Astrocyte of the cerebellum (primary cell): ENCODE data around the gene TRIM44.

ENCODE experiments used
- DNase-seq: peaks from one replicate; pipeline ENCODE4 v3.0.0-alpha.2; 2011; ENCODE audit warnings: low read depth
- H3K4me3 ChIP-seq: 2 replicates; pipeline ENCODE4 v1.5.1; 2011; ENCODE audit warnings: mild to moderate bottlenecking, low read depth, low read length, moderate library complexity
- in situ Hi-C: cut with HindIII; loops from 2 replicates; pipeline ENCODE4 v1.10.0; 2017; ENCODE audit warnings: low sequenced_read_pairs
- TF ChIP-seq, protein P1 (sequence below): IDR thresholded peaks from 2 replicates; pipeline ENCODE4 v1.5.1; 2012; ENCODE audit warnings: low read length, low read depth, moderate library complexity, mild to moderate bottlenecking; ENCODE audit errors: missing control alignments

TRIM44 gene

DNA sequence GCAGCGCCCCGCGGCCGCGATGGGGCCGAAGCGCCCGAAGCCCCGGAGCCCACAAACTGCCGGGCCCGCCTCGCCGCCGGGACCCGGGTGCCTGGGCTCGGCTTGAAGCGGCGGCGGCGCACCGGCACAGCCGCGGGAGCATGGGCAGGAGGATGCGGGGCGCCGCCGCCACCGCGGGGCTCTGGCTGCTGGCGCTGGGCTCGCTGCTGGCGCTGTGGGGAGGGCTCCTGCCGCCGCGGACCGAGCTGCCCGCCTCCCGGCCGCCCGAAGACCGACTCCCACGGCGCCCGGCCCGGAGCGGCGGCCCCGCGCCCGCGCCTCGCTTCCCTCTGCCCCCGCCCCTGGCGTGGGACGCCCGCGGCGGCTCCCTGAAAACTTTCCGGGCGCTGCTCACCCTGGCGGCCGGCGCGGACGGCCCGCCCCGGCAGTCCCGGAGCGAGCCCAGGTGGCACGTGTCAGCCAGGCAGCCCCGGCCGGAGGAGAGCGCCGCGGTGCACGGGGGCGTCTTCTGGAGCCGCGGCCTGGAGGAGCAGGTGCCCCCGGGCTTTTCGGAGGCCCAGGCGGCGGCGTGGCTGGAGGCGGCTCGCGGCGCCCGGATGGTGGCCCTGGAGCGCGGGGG, 44.0 kb upstream of the TRIM44 start:
- TF ChIP-seq, protein P1, sequence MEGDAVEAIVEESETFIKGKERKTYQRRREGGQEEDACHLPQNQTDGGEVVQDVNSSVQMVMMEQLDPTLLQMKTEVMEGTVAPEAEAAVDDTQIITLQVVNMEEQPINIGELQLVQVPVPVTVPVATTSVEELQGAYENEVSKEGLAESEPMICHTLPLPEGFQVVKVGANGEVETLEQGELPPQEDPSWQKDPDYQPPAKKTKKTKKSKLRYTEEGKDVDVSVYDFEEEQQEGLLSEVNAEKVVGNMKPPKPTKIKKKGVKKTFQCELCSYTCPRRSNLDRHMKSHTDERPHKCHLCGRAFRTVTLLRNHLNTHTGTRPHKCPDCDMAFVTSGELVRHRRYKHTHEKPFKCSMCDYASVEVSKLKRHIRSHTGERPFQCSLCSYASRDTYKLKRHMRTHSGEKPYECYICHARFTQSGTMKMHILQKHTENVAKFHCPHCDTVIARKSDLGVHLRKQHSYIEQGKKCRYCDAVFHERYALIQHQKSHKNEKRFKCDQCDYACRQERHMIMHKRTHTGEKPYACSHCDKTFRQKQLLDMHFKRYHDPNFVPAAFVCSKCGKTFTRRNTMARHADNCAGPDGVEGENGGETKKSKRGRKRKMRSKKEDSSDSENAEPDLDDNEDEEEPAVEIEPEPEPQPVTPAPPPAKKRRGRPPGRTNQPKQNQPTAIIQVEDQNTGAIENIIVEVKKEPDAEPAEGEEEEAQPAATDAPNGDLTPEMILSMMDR: no peak
- no peak for DNase-seq
- H3K4me3 ChIP-seq: peak overlapping the region; percentile 52
- in situ Hi-C loops: no loop called here

DNA sequence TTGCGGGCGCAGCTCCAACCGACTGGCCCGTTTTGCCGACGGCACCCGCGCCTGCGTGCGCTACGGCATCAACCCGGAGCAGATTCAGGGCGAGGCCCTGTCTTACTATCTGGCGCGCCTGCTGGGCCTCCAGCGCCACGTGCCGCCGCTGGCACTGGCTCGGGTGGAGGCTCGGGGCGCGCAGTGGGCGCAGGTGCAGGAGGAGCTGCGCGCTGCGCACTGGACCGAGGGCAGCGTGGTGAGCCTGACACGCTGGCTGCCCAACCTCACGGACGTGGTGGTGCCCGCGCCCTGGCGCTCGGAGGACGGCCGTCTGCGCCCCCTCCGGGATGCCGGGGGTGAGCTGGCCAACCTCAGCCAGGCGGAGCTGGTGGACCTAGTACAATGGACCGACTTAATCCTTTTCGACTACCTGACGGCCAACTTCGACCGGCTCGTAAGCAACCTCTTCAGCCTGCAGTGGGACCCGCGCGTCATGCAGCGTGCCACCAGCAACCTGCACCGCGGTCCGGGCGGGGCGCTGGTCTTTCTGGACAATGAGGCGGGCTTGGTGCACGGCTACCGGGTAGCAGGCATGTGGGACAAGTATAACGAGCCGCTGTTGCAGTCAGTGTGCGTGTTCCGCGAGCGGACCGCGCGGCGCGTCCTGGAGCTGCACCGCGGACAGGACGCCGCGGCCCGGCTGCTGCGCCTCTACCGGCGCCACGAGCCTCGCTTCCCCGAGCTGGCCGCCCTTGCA, 43.3 kb upstream of the TRIM44 start:
- H3K4me3 ChIP-seq: peak overlapping the region; percentile 52
- in situ Hi-C loops: no loop called here
- DNase-seq: no peak
- TF ChIP-seq, protein P1: peak; percentile 9

DNA sequence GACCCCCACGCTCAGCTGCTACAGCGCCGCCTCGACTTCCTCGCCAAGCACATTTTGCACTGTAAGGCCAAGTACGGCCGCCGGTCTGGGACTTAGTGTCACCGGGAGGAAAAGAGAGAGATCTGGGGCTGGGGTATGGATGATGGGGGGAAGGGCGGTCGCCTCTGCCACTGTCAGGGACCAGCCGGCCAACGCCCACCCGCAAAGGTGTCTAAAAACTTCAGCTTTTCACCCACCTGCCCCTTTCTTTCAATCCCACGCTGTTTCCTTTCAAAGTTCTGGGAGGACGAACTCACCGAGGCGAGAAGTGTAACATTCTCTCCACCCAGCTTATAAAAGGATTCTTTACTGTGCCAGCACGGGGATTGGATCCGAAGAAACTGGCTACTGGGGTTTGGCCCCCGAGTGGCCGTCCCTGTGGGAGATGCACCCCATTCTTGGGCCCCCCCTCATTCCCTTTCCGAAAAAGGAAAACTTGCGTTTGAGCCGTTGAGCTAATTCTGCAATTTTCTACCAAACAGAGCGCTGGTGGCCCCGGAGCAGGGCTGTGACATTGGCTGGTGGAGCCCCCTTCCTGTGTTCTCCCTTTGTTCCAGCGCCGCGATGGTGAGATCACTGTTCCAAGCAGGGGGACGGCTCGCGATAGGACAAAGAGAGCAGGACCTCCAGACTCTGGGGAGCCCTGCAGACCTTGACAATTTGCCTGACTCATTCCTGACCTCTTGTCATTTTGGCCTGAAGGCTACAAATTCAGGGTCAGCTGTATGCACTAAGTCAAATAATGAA, 42.5 kb upstream of the TRIM44 start:
- peak overlapping the region; percentile 52 for H3K4me3 ChIP-seq
- no peak for DNase-seq
- TF ChIP-seq, protein P1: no peak
- in situ Hi-C loops: loop anchor here (10.0 kb wide), 1 partner anchor 635 kb away; no protein-coding TSS in a partner anchor

DNA sequence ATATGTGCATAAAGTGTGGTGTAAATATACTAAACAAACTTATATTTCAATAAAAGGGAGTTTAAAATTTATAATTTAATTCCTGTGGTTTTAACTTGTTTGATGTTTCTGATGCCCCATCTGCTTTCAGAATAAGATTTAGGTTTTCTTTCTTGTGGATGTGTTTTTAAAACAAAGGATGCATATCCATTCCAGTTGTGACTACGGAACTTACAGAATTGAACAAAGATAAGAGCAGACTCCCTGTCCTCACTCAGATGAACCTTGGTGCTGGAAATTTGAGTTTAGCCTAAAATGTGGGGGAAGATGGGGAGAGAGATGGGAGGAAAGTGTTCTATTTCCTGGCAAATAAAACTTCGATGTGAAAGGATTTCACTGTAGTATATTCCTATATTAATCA, 41.8 kb upstream of the TRIM44 start:
- no peak for DNase-seq
- H3K4me3 ChIP-seq: no peak overlapping the region
- in situ Hi-C loops: loop anchor here (10.0 kb wide), 1 partner anchor 634 kb away; no protein-coding TSS in a partner anchor
- TF ChIP-seq, protein P1: no peak

DNA sequence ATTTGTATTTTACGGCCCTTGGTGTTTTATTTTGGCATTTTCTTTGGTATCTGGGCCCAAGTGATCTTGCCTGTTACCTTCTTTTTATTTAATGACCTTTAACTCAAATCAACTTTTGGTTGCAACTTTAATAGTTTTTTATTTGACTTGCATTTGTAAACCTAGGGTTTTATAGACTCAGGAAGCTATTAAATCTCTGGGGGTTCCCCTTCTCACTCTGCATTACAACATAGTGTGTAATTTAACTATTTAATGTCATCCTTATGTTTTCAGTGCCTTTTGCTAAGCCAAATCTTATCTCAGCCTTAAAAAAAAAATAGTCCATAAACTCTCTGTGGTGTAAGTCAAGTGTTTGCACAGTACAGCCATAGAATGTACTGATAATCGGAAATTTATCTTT, 41.0 kb upstream of the TRIM44 start:
- in situ Hi-C loops: loop anchor here (10.0 kb wide), 1 partner anchor 633 kb away; no protein-coding TSS in a partner anchor

DNA sequence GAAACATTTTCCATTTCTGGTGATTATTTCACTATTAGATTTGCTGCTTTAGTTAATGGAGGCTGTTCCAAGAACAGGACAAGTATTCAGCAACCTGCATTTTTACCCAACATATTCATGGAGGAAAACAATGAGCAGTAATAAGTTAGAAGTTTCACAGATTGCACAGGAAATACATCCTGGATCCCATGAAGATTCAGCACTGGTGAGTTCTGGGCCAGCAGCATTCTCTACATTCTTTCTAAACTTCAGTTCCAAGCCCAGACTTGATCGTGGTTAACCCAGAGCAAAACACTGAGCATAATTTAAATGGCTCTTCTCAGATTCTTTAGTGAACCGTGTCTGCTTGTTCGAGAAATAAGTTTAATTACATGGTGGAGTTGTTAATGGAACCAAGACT, 40.5 kb upstream of the TRIM44 start:
- peak; percentile 84 for DNase-seq
- in situ Hi-C loops: loop anchor here (10.0 kb wide), 1 partner anchor 633 kb away; no protein-coding TSS in a partner anchor
- H3K4me3 ChIP-seq: no peak overlapping the region

More for the DNA sequence above, 41.0 kb upstream of the TRIM44 start:
- H3K4me3 ChIP-seq: no peak overlapping the region
- TF ChIP-seq, protein P1: no peak
- DNase-seq: no peak

More for the DNA sequence above, 40.5 kb upstream of the TRIM44 start:
- TF ChIP-seq, protein P1: no peak
